ENCODE data around the gene CCDC88C. TPM values are rescaled to one million over a fixed set of nuclear protein-coding genes. Genes with fewer than 3 reads are reported as not detected.
A peak's percentile ranks its signal among the peaks of the same experiment; 100 is the strongest.

Gene CCDC88C
- total RNA-seq, 1 experiment from 2014 or later: 64.8 TPM

- peak overlapping the region; percentile 37 for H3K4me3 Mint-ChIP-seq
- ChIA-PET POLR2A (interaction anchor here (1.8 kb wide), 1 partner anchor 14 kb away, joined by 6 read pairs; no protein-coding TSS in a partner anchor), CTCF (interaction anchor here (0.8 to 7.0 kb wide), 8 partner anchors 12 to 235 kb away, joined by 3 to 97 read pairs (median 6); no protein-coding TSS in a partner anchor)
- ATAC-seq (no peak), DNase-seq (ENCODE audit: low spot score) (no peak)
- H3K27ac Mint-ChIP-seq: peak overlapping the region; percentile 91
- H3K4me1 Mint-ChIP-seq: peaks cover 56% of the 10 kb centered on the region
- H3K36me3 Mint-ChIP-seq: peaks cover 17% of the 10 kb centered on the region
- TF ChIP-seq MXD4 (CRISPR knock-in tag; IDR thresholded peaks at IDR 0.05; ENCODE audit: borderline replicate concordance) (no peak), ESRRA (CRISPR knock-in tag; IDR thresholded peaks at IDR 0.05; ENCODE audit: borderline replicate concordance) (no peak), ATF6 (CRISPR knock-in tag; IDR thresholded peaks at IDR 0.05) (no peak), NFATC4 (CRISPR knock-in tag; IDR thresholded peaks at IDR 0.05) (no peak), EMX1 (CRISPR knock-in tag; IDR thresholded peaks at IDR 0.05) (no peak), USF2 (CRISPR knock-in tag; IDR thresholded peaks at IDR 0.05) (no peak), HMGA2 (CRISPR knock-in tag; IDR thresholded peaks at IDR 0.05) (no peak), TP53 (CRISPR knock-in tag; IDR thresholded peaks at IDR 0.05) (no peak), ZNF219 (CRISPR knock-in tag; IDR thresholded peaks at IDR 0.05; ENCODE audit: borderline replicate concordance) (no peak)
- TF ChIP-seq, protein P1, sequence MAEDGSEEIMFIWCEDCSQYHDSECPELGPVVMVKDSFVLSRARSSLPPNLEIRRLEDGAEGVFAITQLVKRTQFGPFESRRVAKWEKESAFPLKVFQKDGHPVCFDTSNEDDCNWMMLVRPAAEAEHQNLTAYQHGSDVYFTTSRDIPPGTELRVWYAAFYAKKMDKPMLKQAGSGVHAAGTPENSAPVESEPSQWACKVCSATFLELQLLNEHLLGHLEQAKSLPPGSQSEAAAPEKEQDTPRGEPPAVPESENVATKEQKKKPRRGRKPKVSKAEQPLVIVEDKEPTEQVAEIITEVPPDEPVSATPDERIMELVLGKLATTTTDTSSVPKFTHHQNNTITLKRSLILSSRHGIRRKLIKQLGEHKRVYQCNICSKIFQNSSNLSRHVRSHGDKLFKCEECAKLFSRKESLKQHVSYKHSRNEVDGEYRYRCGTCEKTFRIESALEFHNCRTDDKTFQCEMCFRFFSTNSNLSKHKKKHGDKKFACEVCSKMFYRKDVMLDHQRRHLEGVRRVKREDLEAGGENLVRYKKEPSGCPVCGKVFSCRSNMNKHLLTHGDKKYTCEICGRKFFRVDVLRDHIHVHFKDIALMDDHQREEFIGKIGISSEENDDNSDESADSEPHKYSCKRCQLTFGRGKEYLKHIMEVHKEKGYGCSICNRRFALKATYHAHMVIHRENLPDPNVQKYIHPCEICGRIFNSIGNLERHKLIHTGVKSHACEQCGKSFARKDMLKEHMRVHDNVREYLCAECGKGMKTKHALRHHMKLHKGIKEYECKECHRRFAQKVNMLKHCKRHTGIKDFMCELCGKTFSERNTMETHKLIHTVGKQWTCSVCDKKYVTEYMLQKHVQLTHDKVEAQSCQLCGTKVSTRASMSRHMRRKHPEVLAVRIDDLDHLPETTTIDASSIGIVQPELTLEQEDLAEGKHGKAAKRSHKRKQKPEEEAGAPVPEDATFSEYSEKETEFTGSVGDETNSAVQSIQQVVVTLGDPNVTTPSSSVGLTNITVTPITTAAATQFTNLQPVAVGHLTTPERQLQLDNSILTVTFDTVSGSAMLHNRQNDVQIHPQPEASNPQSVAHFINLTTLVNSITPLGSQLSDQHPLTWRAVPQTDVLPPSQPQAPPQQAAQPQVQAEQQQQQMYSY (CRISPR knock-in tag; IDR thresholded peaks at IDR 0.05): no peak
- H3K27me3 Mint-ChIP-seq (ENCODE audit: low read depth): no peaks in the 10 kb centered on the region
- no peaks in the 10 kb centered on the region for H3K9me3 Mint-ChIP-seq
These were observed 4.7 kb downstream of the CCDC88C start for GRCh38 chr14:91412939-91413338.

DNA sequence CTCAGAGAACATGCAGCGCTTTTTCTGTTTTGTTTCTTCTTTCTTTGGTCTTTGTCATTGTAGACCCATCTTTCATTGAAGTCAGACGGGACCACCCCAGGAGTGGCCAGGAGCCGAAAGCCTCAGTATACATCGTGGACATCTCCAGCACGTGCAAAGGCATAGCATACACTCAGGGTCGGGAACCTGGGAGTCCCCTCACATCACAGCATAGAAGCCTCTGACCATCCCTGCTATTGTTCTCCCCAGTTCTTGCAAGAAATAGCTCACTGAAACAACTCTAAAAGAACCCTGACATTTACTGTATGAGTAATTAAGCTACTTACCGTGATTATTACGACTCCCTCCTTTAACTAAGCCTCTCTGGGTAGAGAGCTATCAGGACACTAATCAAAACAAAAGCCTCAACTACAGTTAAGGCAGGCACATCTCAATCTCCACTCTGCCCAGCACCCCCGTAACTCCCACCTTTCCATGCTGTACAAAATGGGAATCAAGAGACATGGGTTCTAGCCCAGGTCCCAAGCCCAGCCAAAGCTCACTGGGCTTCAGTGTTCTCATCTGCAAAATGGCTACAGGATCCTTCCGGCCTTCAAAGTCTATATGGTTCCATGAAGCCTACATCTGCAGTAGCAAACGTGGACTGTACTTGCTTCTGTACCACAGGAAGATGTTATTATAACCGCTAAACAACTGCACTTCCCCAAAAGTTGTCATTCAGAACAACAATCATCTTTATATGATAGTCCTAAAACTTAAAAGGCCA, 6.7 kb downstream of the CCDC88C start:
- ATAC-seq (no peak), DNase-seq (ENCODE audit: low spot score) (no peak)
- H3K27me3 Mint-ChIP-seq (ENCODE audit: low read depth): no peaks in the 10 kb centered on the region
- POLR2A ChIA-PET: no interaction called here
- CTCF ChIA-PET: interaction anchor here (1.1 kb wide), 1 partner anchor 56 kb away, joined by 5 read pairs; no protein-coding TSS in a partner anchor
- H3K36me3 Mint-ChIP-seq: peaks cover 25% of the 10 kb centered on the region
- no peak overlapping the region for H3K4me3 Mint-ChIP-seq
- no peaks in the 10 kb centered on the region for H3K9me3 Mint-ChIP-seq
- H3K4me1 Mint-ChIP-seq: peaks cover 49% of the 10 kb centered on the region
- H3K27ac Mint-ChIP-seq: peak overlapping the region; percentile 51; the same call in 1 of the 2 replicates
- TF ChIP-seq FOXP1 (CRISPR knock-in tag; IDR thresholded peaks at IDR 0.05; ENCODE audit: borderline replicate concordance): no peak
- TF ChIP-seq NFYB (CRISPR knock-in tag; conservative IDR thresholded peaks at IDR 0.05; ENCODE audit: low read depth): no peak
- no peak for TF ChIP-seq ZNF138 (CRISPR knock-in tag; conservative IDR thresholded peaks at IDR 0.05)
- TF ChIP-seq TP53 (CRISPR knock-in tag; IDR thresholded peaks at IDR 0.05): no peak
- no peak for TF ChIP-seq NR1H2 (CRISPR knock-in tag; IDR thresholded peaks at IDR 0.05)
- TF ChIP-seq, protein P2, sequence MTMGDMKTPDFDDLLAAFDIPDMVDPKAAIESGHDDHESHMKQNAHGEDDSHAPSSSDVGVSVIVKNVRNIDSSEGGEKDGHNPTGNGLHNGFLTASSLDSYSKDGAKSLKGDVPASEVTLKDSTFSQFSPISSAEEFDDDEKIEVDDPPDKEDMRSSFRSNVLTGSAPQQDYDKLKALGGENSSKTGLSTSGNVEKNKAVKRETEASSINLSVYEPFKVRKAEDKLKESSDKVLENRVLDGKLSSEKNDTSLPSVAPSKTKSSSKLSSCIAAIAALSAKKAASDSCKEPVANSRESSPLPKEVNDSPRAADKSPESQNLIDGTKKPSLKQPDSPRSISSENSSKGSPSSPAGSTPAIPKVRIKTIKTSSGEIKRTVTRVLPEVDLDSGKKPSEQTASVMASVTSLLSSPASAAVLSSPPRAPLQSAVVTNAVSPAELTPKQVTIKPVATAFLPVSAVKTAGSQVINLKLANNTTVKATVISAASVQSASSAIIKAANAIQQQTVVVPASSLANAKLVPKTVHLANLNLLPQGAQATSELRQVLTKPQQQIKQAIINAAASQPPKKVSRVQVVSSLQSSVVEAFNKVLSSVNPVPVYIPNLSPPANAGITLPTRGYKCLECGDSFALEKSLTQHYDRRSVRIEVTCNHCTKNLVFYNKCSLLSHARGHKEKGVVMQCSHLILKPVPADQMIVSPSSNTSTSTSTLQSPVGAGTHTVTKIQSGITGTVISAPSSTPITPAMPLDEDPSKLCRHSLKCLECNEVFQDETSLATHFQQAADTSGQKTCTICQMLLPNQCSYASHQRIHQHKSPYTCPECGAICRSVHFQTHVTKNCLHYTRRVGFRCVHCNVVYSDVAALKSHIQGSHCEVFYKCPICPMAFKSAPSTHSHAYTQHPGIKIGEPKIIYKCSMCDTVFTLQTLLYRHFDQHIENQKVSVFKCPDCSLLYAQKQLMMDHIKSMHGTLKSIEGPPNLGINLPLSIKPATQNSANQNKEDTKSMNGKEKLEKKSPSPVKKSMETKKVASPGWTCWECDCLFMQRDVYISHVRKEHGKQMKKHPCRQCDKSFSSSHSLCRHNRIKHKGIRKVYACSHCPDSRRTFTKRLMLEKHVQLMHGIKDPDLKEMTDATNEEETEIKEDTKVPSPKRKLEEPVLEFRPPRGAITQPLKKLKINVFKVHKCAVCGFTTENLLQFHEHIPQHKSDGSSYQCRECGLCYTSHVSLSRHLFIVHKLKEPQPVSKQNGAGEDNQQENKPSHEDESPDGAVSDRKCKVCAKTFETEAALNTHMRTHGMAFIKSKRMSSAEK (CRISPR knock-in tag; IDR thresholded peaks at IDR 0.05; ENCODE audit: borderline replicate concordance): no peak
- TF ChIP-seq ZNF232 (CRISPR knock-in tag; IDR thresholded peaks at IDR 0.05): no peak
- TF ChIP-seq, protein P3, sequence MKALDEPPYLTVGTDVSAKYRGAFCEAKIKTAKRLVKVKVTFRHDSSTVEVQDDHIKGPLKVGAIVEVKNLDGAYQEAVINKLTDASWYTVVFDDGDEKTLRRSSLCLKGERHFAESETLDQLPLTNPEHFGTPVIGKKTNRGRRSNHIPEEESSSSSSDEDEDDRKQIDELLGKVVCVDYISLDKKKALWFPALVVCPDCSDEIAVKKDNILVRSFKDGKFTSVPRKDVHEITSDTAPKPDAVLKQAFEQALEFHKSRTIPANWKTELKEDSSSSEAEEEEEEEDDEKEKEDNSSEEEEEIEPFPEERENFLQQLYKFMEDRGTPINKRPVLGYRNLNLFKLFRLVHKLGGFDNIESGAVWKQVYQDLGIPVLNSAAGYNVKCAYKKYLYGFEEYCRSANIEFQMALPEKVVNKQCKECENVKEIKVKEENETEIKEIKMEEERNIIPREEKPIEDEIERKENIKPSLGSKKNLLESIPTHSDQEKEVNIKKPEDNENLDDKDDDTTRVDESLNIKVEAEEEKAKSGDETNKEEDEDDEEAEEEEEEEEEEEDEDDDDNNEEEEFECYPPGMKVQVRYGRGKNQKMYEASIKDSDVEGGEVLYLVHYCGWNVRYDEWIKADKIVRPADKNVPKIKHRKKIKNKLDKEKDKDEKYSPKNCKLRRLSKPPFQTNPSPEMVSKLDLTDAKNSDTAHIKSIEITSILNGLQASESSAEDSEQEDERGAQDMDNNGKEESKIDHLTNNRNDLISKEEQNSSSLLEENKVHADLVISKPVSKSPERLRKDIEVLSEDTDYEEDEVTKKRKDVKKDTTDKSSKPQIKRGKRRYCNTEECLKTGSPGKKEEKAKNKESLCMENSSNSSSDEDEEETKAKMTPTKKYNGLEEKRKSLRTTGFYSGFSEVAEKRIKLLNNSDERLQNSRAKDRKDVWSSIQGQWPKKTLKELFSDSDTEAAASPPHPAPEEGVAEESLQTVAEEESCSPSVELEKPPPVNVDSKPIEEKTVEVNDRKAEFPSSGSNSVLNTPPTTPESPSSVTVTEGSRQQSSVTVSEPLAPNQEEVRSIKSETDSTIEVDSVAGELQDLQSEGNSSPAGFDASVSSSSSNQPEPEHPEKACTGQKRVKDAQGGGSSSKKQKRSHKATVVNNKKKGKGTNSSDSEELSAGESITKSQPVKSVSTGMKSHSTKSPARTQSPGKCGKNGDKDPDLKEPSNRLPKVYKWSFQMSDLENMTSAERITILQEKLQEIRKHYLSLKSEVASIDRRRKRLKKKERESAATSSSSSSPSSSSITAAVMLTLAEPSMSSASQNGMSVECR (CRISPR knock-in tag; IDR thresholded peaks at IDR 0.05; ENCODE audit: borderline replicate concordance): no peak
